ENCODE measurements around the gene ANKRD12.
"Not testable (repeated sequence)": the region's sequence is repeated elsewhere in the genome, so short reads cannot be mapped to it uniquely, and the experiment has no call there.

Gene ANKRD12

DNA sequence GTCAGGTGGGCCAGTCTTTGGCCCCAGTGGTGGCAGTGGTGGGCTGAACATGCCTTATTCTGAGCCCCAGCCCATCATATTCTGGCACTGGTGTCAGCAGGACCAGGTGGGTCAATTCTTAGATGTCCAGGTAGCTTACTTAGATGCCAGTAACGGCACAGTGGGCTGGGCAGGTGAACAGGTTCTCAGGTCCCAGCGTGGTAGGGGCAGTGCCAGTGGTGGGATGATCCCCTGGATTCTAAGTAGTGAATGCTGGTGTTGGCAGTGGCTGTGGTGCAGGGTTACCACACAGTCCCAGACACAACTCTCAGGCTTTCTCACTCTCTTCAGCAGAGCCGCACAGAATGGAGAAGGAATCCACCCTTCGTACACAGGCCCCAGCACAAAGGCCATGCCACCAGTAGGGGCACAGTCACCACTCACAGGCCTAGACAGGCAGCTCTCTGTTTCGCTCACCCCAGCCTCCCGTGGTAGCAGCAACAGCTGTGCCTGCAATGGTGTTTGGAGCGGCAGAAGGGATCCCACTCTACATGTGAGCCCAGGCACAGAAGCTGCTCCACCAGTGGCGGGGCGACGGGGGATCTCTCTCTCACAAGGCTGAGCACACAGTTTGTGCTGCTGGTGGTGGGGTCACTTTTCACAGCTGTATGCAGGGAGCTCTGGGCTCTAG is 97.3 kb downstream of the ANKRD12 start:
- no peak for DNase-seq (ENCODE audit: low read depth)

DNA sequence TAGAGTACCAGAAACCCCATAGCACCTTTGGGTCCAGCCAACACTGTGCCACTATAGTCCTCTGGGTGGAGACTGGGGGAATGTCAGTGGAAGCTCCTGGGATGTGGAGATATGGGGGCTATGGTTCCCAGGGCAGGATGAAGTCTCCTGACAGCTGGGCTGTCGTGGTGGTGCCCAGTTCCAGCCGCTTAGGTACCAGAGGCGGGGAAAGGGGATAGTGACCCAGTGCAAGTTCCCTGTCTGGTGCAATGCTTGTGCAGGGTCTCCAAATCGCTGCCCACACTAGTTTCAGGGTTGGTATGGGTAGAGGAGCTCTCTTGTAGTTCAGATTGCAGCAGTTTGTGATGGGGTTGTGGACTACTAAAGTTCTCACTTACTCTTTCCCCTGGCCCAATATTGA is 97.9 kb downstream of the ANKRD12 start:
- no peak for DNase-seq (ENCODE audit: low read depth)

DNA sequence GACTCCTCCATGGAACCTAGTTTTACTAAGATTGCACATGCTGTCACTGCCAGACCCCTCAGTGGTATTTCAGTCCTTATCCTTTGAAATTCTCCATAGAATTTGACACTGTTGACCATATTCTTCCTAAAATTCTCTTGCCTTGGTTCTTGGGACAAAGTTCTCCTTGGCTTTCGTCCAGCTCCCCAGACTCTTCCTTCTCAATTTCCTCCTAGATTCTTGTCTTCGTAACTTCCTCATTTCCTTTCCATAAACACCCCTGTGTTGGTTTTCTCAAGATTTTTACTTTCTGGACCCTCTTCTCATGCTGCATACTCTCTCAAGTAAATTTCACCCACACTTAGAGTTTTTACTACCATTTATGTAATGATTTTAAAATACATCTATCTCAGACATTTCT is 101.4 kb downstream of the ANKRD12 start:
- no peak for DNase-seq (ENCODE audit: low read depth)

DNA sequence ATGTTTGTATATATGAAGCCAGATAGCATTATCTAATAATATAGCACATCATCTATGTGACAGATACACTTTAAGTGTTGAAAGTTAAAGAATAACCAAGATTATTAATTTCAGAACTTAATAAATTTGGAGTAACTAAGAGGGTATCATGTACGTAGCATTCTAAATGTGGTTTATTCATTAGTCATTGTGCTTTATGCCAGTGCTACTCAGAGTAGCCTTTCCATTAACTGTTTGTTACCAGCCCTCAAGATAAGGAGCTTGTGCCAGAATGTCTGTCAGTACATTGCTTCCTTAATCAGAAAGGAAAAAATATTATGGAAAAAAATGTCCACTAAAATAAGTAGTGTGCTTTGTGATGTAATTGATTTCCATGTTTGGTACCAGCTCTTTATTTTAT is 103.1 kb downstream of the ANKRD12 start:
- DNase-seq (ENCODE audit: low read depth) = no peak

DNA sequence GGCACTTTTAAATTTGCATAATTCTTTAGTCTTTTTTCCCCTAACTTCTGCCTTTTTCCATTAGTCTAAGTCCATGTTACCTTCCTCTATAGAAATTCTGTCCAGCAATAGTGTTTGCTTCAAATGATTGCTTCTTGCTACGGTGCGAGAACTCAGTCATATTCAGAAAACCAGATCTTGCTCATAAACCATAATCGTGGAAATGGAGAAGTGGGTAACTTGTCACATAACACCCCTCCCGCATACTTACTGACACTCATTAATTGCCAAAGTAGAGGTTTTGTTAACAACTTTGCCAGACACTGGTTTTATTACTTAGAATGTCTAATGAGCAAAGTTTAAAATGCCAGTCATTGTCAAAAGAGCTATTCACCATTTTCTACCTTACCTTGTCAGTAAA is 103.7 kb downstream of the ANKRD12 start:
- DNase-seq (ENCODE audit: low read depth) = no peak

DNA sequence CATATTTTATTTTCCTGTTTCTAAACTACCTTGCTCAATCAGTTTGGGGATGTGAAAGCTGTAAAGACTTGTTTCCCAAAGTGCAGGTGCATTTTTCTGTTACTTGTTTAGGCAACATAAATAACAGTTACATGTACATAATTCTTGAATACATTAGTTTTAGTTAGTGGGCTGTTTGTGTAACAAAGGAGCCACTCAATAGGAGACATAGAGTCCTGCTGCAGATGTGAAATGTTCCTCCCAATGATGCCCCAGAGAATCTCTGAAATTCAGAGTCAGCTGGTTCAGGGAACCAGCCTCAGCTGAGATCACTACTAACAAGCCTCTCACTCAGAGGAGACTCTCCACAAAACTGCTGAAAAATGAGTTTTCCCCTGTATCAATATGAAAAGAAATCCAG is 106.4 kb downstream of the ANKRD12 start:
- DNase-seq (ENCODE audit: low read depth) = no peak

DNA sequence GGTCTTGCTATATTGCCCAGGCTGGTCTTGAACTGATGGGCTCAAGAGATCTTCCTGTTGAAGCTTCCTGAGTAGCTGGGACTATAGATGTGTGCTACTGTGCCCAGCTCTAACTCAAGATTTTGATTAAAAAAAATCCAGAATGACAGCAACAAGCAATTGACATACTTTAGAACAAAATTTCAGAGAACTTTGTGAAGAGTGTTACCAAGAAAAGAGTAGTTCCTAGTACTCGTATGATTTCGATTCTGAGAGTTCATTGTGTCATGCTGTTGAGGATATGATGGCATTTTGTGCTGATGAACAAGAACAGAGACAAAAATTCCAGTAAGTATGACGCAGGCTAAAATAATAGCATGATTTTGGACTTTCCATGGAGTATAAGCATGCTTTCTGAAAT is 107.8 kb downstream of the ANKRD12 start:
- no peak for DNase-seq (ENCODE audit: low read depth)

DNA sequence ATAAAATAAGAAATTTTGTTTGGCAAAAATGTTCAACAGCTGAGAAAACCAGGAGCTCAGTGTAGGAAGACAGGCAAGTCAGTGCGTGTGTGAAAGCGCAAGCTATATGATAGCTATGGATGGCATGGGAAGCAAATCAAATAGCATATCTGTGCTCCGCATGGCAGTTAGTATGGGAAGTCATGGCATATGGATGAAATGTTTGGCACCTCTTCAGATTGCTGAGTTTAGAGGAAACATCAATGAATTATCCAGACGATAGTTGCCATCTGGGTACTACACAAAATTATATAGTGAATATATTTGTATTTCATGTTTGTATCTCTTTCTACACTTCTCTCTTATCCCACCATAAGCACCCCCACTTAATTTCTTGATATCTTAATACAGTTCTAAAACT is 112.1 kb downstream of the ANKRD12 start:
- no peak for DNase-seq (ENCODE audit: low read depth)

DNA sequence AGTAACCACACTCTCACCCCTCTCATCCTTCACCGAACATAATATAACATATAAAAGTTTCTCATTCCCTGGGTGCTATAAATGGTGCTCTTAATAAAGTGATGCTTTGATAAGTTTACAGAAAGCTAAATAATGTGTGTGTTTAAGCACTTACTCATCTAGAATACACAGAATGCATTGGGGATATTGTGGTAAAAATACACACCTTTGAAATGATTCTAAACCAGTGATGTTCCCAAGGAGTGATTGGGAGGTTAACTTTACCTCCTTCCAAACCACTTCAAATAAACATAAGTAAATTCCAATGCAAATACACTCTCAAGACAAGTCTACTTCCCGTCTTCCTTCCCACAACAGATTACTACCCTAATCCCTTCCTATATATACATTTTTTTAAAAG is 112.7 kb downstream of the ANKRD12 start:
- DNase-seq (ENCODE audit: low read depth) = no peak

DNA sequence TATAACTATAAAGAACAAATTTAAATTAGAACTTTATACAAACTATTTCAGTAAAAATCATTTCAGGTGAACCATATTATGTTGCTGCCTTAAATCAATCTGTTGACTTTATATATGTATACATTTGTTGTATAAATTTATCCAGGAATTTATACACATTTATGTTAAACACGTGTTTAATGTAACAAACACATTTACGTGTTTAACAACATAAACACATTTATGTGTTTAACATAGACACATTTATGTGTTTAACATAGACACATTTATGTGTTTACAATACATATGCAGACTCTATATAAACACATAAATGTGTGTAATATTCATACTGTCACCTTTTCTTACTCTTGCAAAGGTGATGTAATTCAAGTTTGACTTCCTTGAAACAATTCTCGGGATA is 122.6 kb downstream of the ANKRD12 start:
- DNase-seq (ENCODE audit: low read depth) = no peak

DNA sequence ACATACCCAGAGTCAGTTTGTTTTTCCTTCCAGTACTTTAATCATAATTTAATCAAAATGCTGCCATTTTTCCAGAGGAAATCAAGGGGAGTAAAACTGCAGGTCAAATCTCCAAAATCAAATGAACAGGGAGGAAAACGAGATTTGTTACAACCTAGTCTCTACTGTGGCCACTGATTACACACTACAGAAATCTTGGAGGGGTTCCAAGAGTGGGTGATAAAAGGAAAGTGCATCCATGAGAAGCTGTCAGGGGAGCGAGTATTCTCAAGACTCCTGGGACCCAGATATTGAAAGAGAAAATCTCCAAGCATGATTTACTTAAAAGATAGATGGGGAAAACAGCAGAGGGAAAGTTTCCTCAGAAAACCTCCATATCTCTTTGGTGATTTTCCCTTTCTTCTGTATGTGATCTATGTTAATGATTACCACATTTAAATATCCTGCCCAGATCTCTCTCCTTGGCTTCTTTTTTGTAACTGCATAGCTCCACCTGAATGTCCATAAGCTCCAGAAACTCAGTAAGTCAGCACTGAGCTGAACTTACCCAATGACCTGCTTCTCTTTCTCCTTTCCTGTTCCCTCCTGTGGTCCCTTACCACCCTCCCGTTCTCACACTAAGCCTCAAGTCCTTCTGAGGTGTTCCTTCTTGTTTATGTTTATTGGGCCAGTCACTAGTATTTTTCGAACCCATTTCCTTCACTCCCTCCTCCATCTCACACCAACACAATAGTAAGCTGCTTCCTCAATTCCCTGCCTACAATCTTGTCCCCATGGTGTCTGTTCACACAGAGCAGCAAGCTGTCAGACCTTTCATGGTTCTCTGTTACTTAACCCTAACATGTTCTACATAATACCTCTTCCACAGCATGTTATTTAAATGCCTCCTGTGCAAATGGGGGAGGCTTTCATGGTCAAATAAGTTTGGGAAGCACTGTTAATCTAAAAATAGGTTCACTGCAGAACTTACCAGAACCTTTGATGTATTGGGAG is 124.1 kb downstream of the ANKRD12 start:
- DNase-seq (ENCODE audit: low read depth) = no peak

DNA sequence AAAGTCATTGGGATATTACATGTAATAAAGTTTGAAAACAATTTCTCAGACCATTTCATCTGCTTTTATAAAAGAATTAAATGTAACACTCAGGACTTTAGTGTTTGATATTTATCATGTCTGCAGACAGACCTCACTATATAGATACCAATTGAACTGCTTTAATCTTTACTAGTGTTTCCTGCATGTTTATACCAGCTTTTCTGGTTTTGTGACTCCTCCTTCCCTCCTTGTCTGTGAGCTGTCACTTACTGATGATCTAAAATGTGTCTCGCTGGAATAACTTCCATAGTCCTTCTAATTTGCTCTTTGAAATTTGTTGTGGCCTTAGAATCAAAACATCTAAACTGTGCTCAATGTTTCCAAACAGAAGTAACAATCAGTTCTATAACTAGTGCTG is 126.7 kb downstream of the ANKRD12 start:
- DNase-seq (ENCODE audit: low read depth) = no peak

DNA sequence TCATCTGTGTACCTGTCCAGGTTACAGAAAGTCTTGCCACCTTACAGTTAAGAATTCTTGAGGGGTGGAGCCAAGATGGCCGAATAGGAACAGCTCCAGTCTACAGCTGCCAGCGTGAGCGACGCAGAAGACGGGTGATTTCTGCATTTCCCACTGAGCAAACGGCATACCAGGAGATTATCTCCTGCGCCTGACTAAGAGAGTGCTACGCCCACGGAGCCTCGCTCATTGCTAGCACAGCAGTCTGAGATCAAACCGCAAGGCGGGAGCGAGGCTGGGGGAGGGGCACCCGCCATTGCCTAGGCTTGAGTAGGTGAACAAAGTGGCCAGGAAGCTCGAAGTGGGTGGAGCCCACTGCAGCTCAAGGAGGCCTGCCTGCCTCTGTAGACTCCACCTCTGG is 128.2 kb downstream of the ANKRD12 start:
- not testable (repeated sequence) for DNase-seq (ENCODE audit: low read depth)

DNA sequence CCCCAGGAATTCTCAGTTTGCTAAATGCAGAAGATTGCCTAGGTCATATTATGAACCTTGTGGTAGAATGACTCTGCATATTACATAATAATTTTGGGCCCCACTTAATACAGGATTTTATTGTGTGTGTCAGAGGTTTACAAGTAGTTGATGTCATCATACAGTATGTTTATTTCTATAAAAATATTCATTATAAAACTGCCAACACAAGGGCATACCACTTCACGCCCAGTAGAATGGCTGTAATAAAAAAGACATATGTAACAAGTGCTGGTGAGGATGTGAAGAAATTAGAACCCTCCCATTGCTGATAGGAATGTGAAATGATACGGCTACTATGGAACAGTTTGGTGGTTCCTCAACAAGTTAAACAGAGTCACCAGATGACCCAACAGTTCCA is 136.6 kb downstream of the ANKRD12 start:
- DNase-seq (ENCODE audit: low read depth) = no peak

DNA sequence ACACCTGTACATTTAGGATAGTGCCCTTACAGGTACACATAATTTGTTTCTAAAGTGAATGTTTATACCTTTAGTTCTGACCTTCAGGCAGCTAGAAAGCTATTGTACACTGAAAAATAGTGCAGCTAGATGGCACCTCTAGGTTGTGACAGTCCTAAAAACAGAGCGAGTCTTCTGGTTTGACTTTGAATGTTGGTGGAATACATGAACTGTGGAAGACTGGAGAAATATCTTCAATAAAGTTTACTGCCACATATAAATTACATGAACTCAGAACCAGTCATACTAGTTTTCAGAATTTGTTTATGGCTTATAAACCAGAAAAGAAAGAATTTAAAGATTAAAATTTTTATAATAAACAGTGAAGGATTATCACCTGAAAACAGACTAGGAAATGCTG is 139.3 kb downstream of the ANKRD12 start:
- no peak for DNase-seq (ENCODE audit: low read depth)

DNA sequence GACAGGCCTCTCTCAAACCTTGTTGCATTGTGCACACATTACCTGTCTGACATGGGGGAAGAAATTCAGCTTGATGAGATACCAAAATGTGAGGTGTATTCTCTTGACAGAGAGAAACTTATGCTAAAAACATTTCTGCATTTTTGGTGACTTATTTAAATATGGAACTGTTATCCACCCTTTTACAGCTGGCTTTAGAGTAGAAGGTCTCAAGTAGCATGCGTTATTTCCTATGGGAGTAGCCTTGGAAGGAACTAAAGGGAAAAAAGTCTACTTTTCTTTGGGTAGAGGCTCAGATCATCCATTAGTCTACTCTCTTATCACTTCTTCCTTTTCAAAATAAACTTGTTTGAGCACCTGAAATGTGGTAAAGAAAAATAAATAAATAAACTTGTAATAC is 141.4 kb downstream of the ANKRD12 start:
- DNase-seq (ENCODE audit: low read depth) = no peak

DNA sequence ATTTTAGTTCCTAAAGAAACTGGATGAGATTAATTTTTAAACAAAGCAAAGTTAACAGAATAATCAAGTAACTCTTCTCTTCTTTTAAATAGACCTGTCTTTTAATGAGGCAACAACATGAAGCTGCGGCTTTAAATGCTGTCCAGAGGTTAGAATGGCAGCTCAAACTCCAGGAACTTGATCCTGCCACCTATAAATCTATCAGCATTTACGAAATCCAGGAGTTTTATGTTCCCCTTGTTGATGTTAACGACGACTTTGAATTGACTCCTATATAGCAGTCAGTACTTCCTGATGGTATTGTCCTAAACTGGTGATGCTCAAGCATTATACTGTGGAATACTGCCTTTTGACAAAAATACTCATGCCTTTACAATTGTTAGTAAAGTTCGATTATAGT is 144.3 kb downstream of the ANKRD12 start:
- DNase-seq (ENCODE audit: low read depth) = no peak

DNA sequence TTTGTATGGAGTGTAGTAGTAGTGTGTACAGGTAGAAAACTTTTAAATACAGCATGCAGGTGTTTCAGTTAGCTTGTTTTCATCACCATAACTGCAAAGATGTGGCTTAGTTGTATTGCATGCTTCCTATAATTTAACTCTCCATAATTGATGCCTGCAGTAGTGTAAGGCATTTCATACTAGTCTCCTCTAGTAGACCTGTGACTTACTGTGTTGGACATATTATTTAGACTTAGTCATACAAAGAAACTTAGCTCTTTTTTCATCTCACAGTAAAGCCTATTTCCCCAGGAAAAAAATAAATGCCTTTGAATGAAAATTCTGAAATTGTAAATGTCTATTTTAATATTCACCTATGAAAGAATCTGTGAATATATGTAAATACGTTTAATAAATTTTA is 145.2 kb downstream of the ANKRD12 start:
- no peak for DNase-seq (ENCODE audit: low read depth)

DNA sequence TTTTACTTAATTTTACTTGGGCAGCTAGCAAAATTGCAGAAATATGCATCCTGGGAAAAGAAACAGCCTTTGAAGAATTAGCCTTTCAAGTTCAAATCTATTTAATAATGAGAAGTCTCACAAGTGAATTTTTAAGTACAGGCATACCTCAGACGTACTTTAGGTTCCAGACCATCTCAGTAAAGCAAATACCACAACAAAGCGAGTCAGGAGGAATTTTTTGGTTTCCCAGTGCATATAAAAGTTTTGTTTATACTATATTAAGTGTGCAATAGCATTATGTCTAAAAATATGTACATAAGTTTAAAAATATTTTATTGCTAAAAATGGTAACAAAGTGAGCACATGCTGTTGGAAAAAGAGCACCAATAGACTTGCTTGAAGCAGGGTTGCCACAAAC is 147.2 kb downstream of the ANKRD12 start:
- DNase-seq (ENCODE audit: low read depth) = no peak

DNA sequence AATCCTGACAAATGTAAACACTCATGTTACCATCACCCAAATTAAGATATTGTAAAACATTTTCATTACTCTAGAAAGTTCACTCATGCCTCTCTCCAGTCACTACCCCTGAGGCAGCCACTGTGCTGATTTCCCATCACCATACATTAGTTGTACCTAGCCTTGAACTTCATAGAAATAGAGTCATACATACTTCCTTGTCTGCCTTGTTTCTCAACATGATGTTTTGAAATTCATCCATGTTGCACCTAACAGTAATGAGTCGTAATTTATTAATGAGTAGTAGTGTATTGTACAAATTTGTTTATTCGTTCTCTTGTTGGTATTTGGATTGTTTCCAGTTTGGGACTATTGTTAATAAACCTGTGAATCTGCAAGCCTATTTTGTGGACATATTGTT is 149.0 kb downstream of the ANKRD12 start:
- no peak for DNase-seq (ENCODE audit: low read depth)

DNA sequence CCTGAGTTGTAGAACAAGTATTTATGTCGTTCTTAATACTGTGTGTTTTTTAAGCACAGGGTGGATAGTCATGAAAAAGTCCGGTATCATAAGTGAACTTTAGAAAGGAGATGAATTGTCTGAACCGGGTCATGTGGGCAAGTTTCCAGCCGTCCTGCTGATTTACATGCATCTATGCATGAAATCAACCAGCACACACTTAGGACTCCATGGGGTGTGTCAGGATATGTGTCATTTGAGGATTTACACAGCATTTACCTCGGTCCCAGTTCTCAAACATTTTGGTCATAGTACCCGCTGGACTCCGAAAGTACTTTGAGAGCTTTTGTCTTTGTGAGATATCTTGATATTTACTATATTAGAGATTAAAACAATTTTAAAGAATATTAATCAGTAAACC is 150.5 kb downstream of the ANKRD12 start:
- DNase-seq (ENCODE audit: low read depth) = no peak

DNA sequence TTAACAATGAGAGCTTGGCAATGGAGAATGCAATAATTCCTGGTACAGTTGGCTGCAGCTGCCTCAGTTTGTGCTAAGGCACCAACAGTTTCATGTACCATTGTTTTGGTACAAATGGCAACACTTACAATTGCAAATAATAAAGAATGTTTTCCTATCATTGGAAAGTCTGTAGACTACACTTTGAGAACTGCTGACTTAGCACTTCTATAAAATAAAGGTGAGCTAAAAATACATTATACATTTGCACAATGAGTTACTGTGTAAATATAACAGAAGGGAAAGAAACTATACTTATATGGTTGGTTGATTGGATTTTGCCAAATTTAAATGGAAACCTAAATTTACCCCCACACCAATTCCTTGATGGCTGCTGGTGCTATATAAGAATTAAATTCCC is 153.1 kb downstream of the ANKRD12 start:
- no peak for DNase-seq (ENCODE audit: low read depth)

DNA sequence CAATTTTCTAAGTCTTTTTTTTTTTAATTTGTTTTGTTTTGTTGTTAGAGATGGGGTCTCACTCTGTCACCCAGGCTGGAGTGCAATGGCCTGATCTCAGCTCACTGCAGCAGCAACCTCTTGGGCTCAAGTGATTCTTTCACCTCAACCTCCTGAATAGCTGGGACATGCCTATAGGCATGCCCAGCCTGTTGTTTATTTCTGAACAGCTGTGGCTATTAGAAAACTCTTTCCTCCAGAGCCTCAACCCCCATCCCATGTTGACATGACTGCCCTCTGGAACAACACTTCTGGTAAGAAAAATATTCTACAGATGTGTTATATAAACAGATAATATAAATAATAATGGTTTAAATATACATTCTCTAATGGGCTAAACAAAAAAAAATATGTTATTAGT is 153.6 kb downstream of the ANKRD12 start:
- peak; percentile 48 for DNase-seq (ENCODE audit: low read depth)

DNA sequence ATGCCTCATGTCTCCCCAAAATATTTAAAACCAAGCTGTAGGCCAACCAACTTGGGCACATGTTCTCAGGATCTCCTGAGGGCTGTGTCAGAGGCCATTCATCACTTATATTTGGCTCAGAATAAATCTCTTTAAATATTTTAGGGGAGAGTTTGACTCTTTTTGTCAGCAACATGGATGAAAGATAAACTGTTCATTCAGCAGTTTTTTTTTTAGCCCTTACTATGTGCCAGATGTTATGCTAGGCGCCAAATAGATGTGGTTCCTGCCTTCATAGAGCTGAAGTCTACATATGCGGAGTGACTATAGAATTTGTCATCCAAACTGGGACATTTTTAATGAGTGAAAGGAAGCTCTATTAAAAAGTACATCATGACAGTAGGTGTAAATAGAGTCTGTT is 155.5 kb downstream of the ANKRD12 start:
- DNase-seq (ENCODE audit: low read depth) = no peak
